ENCODE measurements around the gene SLC7A5.

The SLC7A5 gene

GRCh38 chr16:87836346-87836843 is 32.9 kb downstream of the SLC7A5 start:
- ChIA-PET POLR2A (interaction anchor here (0.9 kb wide), 1 partner anchor 11 kb away, joined by 3 read pairs; no protein-coding TSS in a partner anchor), CTCF (no interaction called here)
- TF ChIP-seq PKNOX1 (IDR thresholded peaks at IDR 0.05) = no peak
- no peak for DNase-seq (ENCODE audit: extremely low spot score)

GRCh38 chr16:87835882-87836331 is 33.4 kb downstream of the SLC7A5 start:
- DNase-seq (ENCODE audit: extremely low spot score) = no peak
- ChIA-PET CTCF (no interaction called here), POLR2A (interaction anchor here (0.9 kb wide), 1 partner anchor 10 kb away, joined by 3 read pairs; no protein-coding TSS in a partner anchor)
- TF ChIP-seq ELF4 (IDR thresholded peaks at IDR 0.05) (no peak), CTBP1 (IDR thresholded peaks at IDR 0.05; ENCODE audit: borderline replicate concordance) (no peak), ZNF384 (IDR thresholded peaks at IDR 0.05) (no peak), FOXA1 (IDR thresholded peaks at IDR 0.05) (no peak), FOXM1 (IDR thresholded peaks at IDR 0.05; ENCODE audit: borderline replicate concordance) (no peak), ARNT (IDR thresholded peaks at IDR 0.05) (no peak), L3MBTL2 (conservative IDR thresholded peaks at IDR 0.05) (no peak), SUZ12 (IDR thresholded peaks at IDR 0.05) (no peak), TARDBP (IDR thresholded peaks at IDR 0.05) (no peak)

GRCh38 chr16:87834668-87835473 is 34.4 kb downstream of the SLC7A5 start:
- POLR2A ChIA-PET = no interaction called here

GRCh38 chr16:87834005-87834667 is 35.2 kb downstream of the SLC7A5 start:
- TF ChIP-seq LEF1 (IDR thresholded peaks at IDR 0.05; ENCODE audit: borderline replicate concordance) (no peak), HDGF (IDR thresholded peaks at IDR 0.05; ENCODE audit: borderline replicate concordance) (no peak), L3MBTL2 (conservative IDR thresholded peaks at IDR 0.05) (no peak), NFRKB (IDR thresholded peaks at IDR 0.05) (no peak), FOXM1 (IDR thresholded peaks at IDR 0.05; ENCODE audit: borderline replicate concordance) (no peak), BHLHE40 (IDR thresholded peaks at IDR 0.05; ENCODE audit: borderline replicate concordance) (no peak), SP1 (IDR thresholded peaks at IDR 0.05) (no peak), CTBP1 (IDR thresholded peaks at IDR 0.05; ENCODE audit: borderline replicate concordance) (no peak), TARDBP (IDR thresholded peaks at IDR 0.05) (no peak), ZNF384 (IDR thresholded peaks at IDR 0.05) (no peak), SUZ12 (IDR thresholded peaks at IDR 0.05) (no peak), FOXA1 (IDR thresholded peaks at IDR 0.05) (no peak)
- CTCF ChIA-PET = no interaction called here
- DNase-seq (ENCODE audit: extremely low spot score) = no peak
- POLR2A ChIA-PET = no interaction called here

More at GRCh38 chr16:87834668-87835473, 34.4 kb downstream of the SLC7A5 start:
- CTCF ChIA-PET = no interaction called here
- DNase-seq (ENCODE audit: extremely low spot score) = no peak
- TF ChIP-seq ELF4 (IDR thresholded peaks at IDR 0.05) = no peak
- TF ChIP-seq CTBP1 (IDR thresholded peaks at IDR 0.05; ENCODE audit: borderline replicate concordance) = no peak
- TF ChIP-seq HDGF (IDR thresholded peaks at IDR 0.05; ENCODE audit: borderline replicate concordance) = no peak
- TF ChIP-seq SUZ12 (IDR thresholded peaks at IDR 0.05) = no peak
- no peak for TF ChIP-seq FOXK2 (IDR thresholded peaks at IDR 0.05)
- TF ChIP-seq ZNF384 (IDR thresholded peaks at IDR 0.05) = no peak
- TF ChIP-seq ARNT (IDR thresholded peaks at IDR 0.05) = no peak
- TF ChIP-seq NFRKB (IDR thresholded peaks at IDR 0.05) = no peak
- no peak for TF ChIP-seq FOXM1 (IDR thresholded peaks at IDR 0.05; ENCODE audit: borderline replicate concordance)
- TF ChIP-seq LEF1 (IDR thresholded peaks at IDR 0.05; ENCODE audit: borderline replicate concordance) = no peak
- no peak for TF ChIP-seq FOXA1 (IDR thresholded peaks at IDR 0.05)
- no peak for TF ChIP-seq PKNOX1 (IDR thresholded peaks at IDR 0.05)
- no peak for TF ChIP-seq TARDBP (IDR thresholded peaks at IDR 0.05)
- no peak for TF ChIP-seq BHLHE40 (IDR thresholded peaks at IDR 0.05; ENCODE audit: borderline replicate concordance)
- no peak for TF ChIP-seq SP1 (IDR thresholded peaks at IDR 0.05)

GRCh38 chr16:87833548-87833947 is 35.8 kb downstream of the SLC7A5 start:
- CTCF ChIA-PET = no interaction called here
- POLR2A ChIA-PET = interaction anchor here (1.8 kb wide), 1 partner anchor 55 kb away, joined by 5 read pairs; no protein-coding TSS in a partner anchor
- DNase-seq (ENCODE audit: extremely low spot score) = no peak
- no peak for TF ChIP-seq HDGF (IDR thresholded peaks at IDR 0.05; ENCODE audit: borderline replicate concordance)
- TF ChIP-seq LEF1 (IDR thresholded peaks at IDR 0.05; ENCODE audit: borderline replicate concordance) = no peak
- no peak for TF ChIP-seq BHLHE40 (IDR thresholded peaks at IDR 0.05; ENCODE audit: borderline replicate concordance)
- no peak for TF ChIP-seq ARNT (IDR thresholded peaks at IDR 0.05)
- TF ChIP-seq ZNF384 (IDR thresholded peaks at IDR 0.05) = no peak
- TF ChIP-seq SUZ12 (IDR thresholded peaks at IDR 0.05) = no peak
- no peak for TF ChIP-seq FOXA1 (IDR thresholded peaks at IDR 0.05)
- no peak for TF ChIP-seq FOXK2 (IDR thresholded peaks at IDR 0.05)
- TF ChIP-seq CTBP1 (IDR thresholded peaks at IDR 0.05; ENCODE audit: borderline replicate concordance) = no peak
- TF ChIP-seq FOXM1 (IDR thresholded peaks at IDR 0.05; ENCODE audit: borderline replicate concordance) = no peak
- TF ChIP-seq SP1 (IDR thresholded peaks at IDR 0.05) = no peak
- no peak for TF ChIP-seq TARDBP (IDR thresholded peaks at IDR 0.05)
- TF ChIP-seq L3MBTL2 (conservative IDR thresholded peaks at IDR 0.05) = no peak

Data from HEK293T (cell line).